ENCODE data around the gene PCK2. TPM values are rescaled to one million over a fixed set of nuclear protein-coding genes. Genes with fewer than 3 reads are reported as not detected.

PCK2 gene
- total and polyA plus RNA-seq, 2 of the 13 experiments (the other 11 are each of a cell fraction or from before 2014, with no cell fraction given): 129 to 272 TPM

- TF ChIP-seq ZBTB26 (CRISPR knock-in tag; IDR thresholded peaks at IDR 0.05; ENCODE audit: borderline replicate concordance) (peak; percentile 37; the same call in 1 of the 2 replicates), ZNF224 (CRISPR knock-in tag; IDR thresholded peaks at IDR 0.05) (peak; percentile 83), ATF6 (CRISPR knock-in tag; conservative IDR thresholded peaks at IDR 0.05) (no peak), ZNF609 (CRISPR knock-in tag; IDR thresholded peaks at IDR 0.05; ENCODE audit: borderline replicate concordance) (peak; percentile 19; the same call in 1 of the 2 replicates), HIC2 (CRISPR knock-in tag; IDR thresholded peaks at IDR 0.05; ENCODE audit: low read depth) (peak; percentile 17; the same call in 1 of the 2 replicates), HDAC6 (IDR thresholded peaks at IDR 0.05; ENCODE audit: low read depth, low read length) (no peak), NFYB (CRISPR knock-in tag; IDR thresholded peaks at IDR 0.05) (no peak), HNRNPUL1 (IDR thresholded peaks at IDR 0.05; ENCODE audit: low read depth, low read length) (no peak), MXD1 (CRISPR knock-in tag; IDR thresholded peaks at IDR 0.05) (0 out of 2 replicates have a peak, but pooled peaks have one; percentile 52), EHMT2 (IDR thresholded peaks at IDR 0.05; ENCODE audit: borderline replicate concordance, low read depth, low read length) (no peak; the same call in 1 of the 2 replicates), NFE2 (CRISPR knock-in tag; IDR thresholded peaks at IDR 0.05) (no peak), ZNF780A (CRISPR knock-in tag; IDR thresholded peaks at IDR 0.05) (no peak), ZNF703 (CRISPR knock-in tag; IDR thresholded peaks at IDR 0.05; ENCODE audit: borderline replicate concordance) (no peak), DRAP1 (CRISPR knock-in tag; IDR thresholded peaks at IDR 0.05) (no peak)
Measured at GRCh38 chr14:24067133-24068082, 26.7 kb upstream of the PCK2 start (continued).
